Activated B cell treated with CpG ODN at 0.5 μM for 24 hours (primary cell): ENCODE measurements around the gene SARM1. TPM values are rescaled to one million over a fixed set of nuclear protein-coding genes. Genes with fewer than 3 reads are reported as not detected.
"Not testable (repeated sequence)": the region's sequence is repeated elsewhere in the genome, so short reads cannot be mapped to it uniquely, and the experiment has no call there.

ENCODE experiments used
- ATAC-seq: fragments of 200-7000 bp; cut with Tn5 transposase; one replicate; pipeline ENCODE4 v1.10.0; 2021; ENCODE audit warnings: low read depth, mild to moderate bottlenecking, moderate library complexity
- CTCF ChIA-PET: fragments of 350-600 bp; sonication (Branson Sonifier 250); formaldehyde crosslinking; loops from one replicate; lab custom pipeline; 2021; ENCODE audit warnings: antibody characterized with exemption; lab: Charles Lee
- POLR2A ChIA-PET: fragments of 350-600 bp; sonication (Branson Sonifier 250); formaldehyde crosslinking; loops from one replicate; lab custom pipeline; 2021; ENCODE audit warnings: antibody characterized with exemption; lab: Charles Lee
- DNase-seq: peaks from one replicate; pipeline ENCODE4 v3.0.0; 2022
- H3K27ac Mint-ChIP-seq: one replicate; pipeline ENCODE4 v1.8.0; 2020; ENCODE audit warnings: mixed read lengths
- H3K27me3 Mint-ChIP-seq: one replicate; pipeline ENCODE4 v1.8.0; 2021; ENCODE audit warnings: mixed read lengths
- H3K36me3 Mint-ChIP-seq: one replicate; pipeline ENCODE4 v1.8.0; 2021; ENCODE audit warnings: low read depth, mixed read lengths
- H3K4me1 Mint-ChIP-seq: one replicate; pipeline ENCODE4 v1.8.0; 2021; ENCODE audit warnings: mixed read lengths
- H3K4me3 Mint-ChIP-seq: one replicate; pipeline ENCODE4 v1.8.0; 2020; ENCODE audit warnings: mild to moderate bottlenecking, mixed read lengths
- H3K9me3 Mint-ChIP-seq: one replicate; pipeline ENCODE4 v1.8.0; 2020; ENCODE audit warnings: mixed read lengths
- CTCF ChIP-seq: fragments of 200-600 bp; IDR thresholded peaks from one replicate; pipeline ENCODE4 v1.8.0; 2022; ENCODE audit warnings: antibody characterized with exemption, mild to moderate bottlenecking
- intact Hi-C: fragments of 100-400 bp; cut with micrococcal nuclease; formaldehyde crosslinking; loops from one replicate; pipeline ENCODE4 v1.15.1; 2024
- total RNA-seq: library from RNA; stranded (reverse); gene quantifications from 2 replicates; pipeline ENCODE4 v1.2.3, GENCODE V29; 2022

The SARM1 gene
- total RNA-seq, 1 donor from 2014 or later: 19.9 TPM

- H3K4me1 Mint-ChIP-seq: no peaks in the 10 kb centered on the region
- H3K36me3 Mint-ChIP-seq: no peaks in the 10 kb centered on the region
- no peak overlapping the region for H3K4me3 Mint-ChIP-seq
- H3K27me3 Mint-ChIP-seq: peaks cover 17% of the 10 kb centered on the region
- POLR2A ChIA-PET: no interaction called here
- no peak for ATAC-seq
- intact Hi-C loops: no loop called here
- no peaks in the 10 kb centered on the region for H3K9me3 Mint-ChIP-seq
- CTCF ChIA-PET: no interaction called here
- H3K27ac Mint-ChIP-seq: no peak overlapping the region
- TF ChIP-seq CTCF: no peak
- no peak for DNase-seq
Observed at GRCh38 chr17:28433721-28434120, 62.2 kb downstream of the SARM1 start.

- H3K9me3 Mint-ChIP-seq, DNase-seq, CTCF ChIA-PET, POLR2A ChIA-PET, H3K4me3 Mint-ChIP-seq, intact Hi-C loops, ATAC-seq, H3K4me1 Mint-ChIP-seq, H3K27ac Mint-ChIP-seq, H3K36me3 Mint-ChIP-seq: not testable (repeated sequence)
- peaks cover 16% of the 10 kb centered on the region for H3K27me3 Mint-ChIP-seq
Observed at GRCh38 chr17:28434326-28434725, 62.8 kb downstream of the SARM1 start.

GRCh38 chr17:28443901-28444638, 72.6 kb downstream of the SARM1 start:
- no peaks in the 10 kb centered on the region for H3K36me3 Mint-ChIP-seq
- ATAC-seq: no peak
- CTCF ChIA-PET: no interaction called here
- no peak overlapping the region for H3K4me3 Mint-ChIP-seq
- DNase-seq: no peak
- POLR2A ChIA-PET: no interaction called here
- no peak for TF ChIP-seq CTCF
- H3K4me1 Mint-ChIP-seq: no peaks in the 10 kb centered on the region
- intact Hi-C loops: no loop called here
- H3K27ac Mint-ChIP-seq: no peak overlapping the region
- H3K27me3 Mint-ChIP-seq: peaks cover 20% of the 10 kb centered on the region
- H3K9me3 Mint-ChIP-seq: no peaks in the 10 kb centered on the region

GRCh38 chr17:28446716-28447395, 75.4 kb downstream of the SARM1 start:
- TF ChIP-seq CTCF: no peak
- Mint-ChIP-seq H3K4me1 (no peaks in the 10 kb centered on the region), H3K27ac (no peak overlapping the region), H3K36me3 (no peaks in the 10 kb centered on the region), H3K4me3 (no peak overlapping the region), H3K9me3 (no peaks in the 10 kb centered on the region), H3K27me3 (peaks cover 25% of the 10 kb centered on the region)
- DNase-seq (no peak), ATAC-seq (no peak)
- CTCF ChIA-PET: no interaction called here
- intact Hi-C loops: no loop called here
- POLR2A ChIA-PET: interaction anchor here (0.5 kb wide), 1 partner anchor 204 kb away, joined by 3 read pairs; no protein-coding TSS in a partner anchor

- H3K27me3 Mint-ChIP-seq: peaks cover 21% of the 10 kb centered on the region
- no peaks in the 10 kb centered on the region for H3K9me3 Mint-ChIP-seq
- H3K4me1 Mint-ChIP-seq: no peaks in the 10 kb centered on the region
- TF ChIP-seq CTCF: no peak
- no peak for DNase-seq
- H3K27ac Mint-ChIP-seq: no peak overlapping the region
- no peak for ATAC-seq
- H3K36me3 Mint-ChIP-seq: no peaks in the 10 kb centered on the region
- ChIA-PET CTCF (no interaction called here), POLR2A (interaction anchor here (0.5 to 0.7 kb wide), 2 partner anchors 205 to 328 kb away, joined by 3 to 4 read pairs; no protein-coding TSS in a partner anchor)
- intact Hi-C loops: no loop called here
- H3K4me3 Mint-ChIP-seq: no peak overlapping the region
Observed at GRCh38 chr17:28447396-28447760, 75.9 kb downstream of the SARM1 start.
